HCT116 (cell line): ENCODE results near the gene FAAP100. TPM values are rescaled to one million over a fixed set of nuclear protein-coding genes. Genes with fewer than 3 reads are reported as not detected.

ENCODE experiments used
- ATAC-seq: fragments of 200-7000 bp; cut with Tn5 transposase; 2 replicates; pipeline ENCODE4 v1.9.1; 2020; ENCODE audit warnings: mild to moderate bottlenecking, moderate library complexity
- BruUV-seq: library from RNA; stranded (reverse); fragments of 400-500 nt; replicated peaks from 2 replicates; lab custom pipeline; 2021; lab: Mats Ljungman, UMichigan
- CTCF ChIA-PET: fragments of 300-600 bp; sonication (Branson Sonifier 250); formaldehyde crosslinking; loops from one replicate; lab custom pipeline; 2021; ENCODE audit warnings: antibody characterized with exemption; lab: Charles Lee
- POLR2A ChIA-PET: fragments of 300-600, 350-600 bp; sonication (Branson Sonifier 250); formaldehyde crosslinking; loops from one replicate; lab custom pipeline; 2021; ENCODE audit warnings: antibody characterized with exemption; lab: Charles Lee
- RAD21 ChIA-PET, 2 experiments: fragments of 300-600 bp; sonication (Branson Sonifier 250); formaldehyde crosslinking; loops; one replicate each; lab custom pipeline; 2023; ENCODE audit warnings: low total read pairs in 2 of 2; ENCODE audit not compliant: uncharacterized antibody in 2 of 2, unreplicated experiment in 2 of 2, low non-redundant PET in 1 of 2; lab: Charles Lee
- DNase-seq: peaks from one replicate; pipeline ENCODE4 v3.0.0-alpha.2; 2010; ENCODE audit warnings: low read depth, low spot score
- H2AFZ ChIP-seq: fragments of 200-600 bp; shearing (Covaris generic), sonication (generic); 2 replicates; pipeline ENCODE4 v1.6.1; 2017; ENCODE audit warnings: low read depth, mixed run types, mixed read lengths, antibody characterized with exemption, low read length; ENCODE audit not compliant: poor library complexity, severe bottlenecking
- H3K27ac ChIP-seq: 2 replicates; pipeline ENCODE4 v1.5.1; 2012; ENCODE audit warnings: low read depth, low read length
- H3K27me3 ChIP-seq: fragments of 200-600 bp; sonication (generic); 2 replicates; pipeline ENCODE4 v1.6.1; 2016; ENCODE audit warnings: mixed run types, low read length, mixed read lengths; ENCODE audit not compliant: insufficient read depth
- H3K36me3 ChIP-seq, 2 experiments: fragments of 200-500 bp in 1 of 2; fragments of 200-600 bp in 1 of 2; sonication (Bioruptor generic) in 1 of 2; sonication (generic) in 1 of 2; 2 replicates each; pipeline versions ENCODE4 v1.5.1 to v1.6.1; 2014 to 2016; ENCODE audit warnings: low read length in 2 of 2, inconsistent platforms in 1 of 2, mixed read lengths in 1 of 2, mixed run types in 1 of 2; ENCODE audit not compliant: insufficient read depth in 2 of 2, control insufficient read depth in 1 of 2
- H3K4me1 ChIP-seq, 2 experiments: fragments of 200-600 bp in 1 of 2; sonication (generic) in 1 of 2; 2 replicates each; pipeline versions ENCODE4 v1.5.1 to v1.6.1; 2012 to 2017; ENCODE audit warnings: low read length in 2 of 2, inconsistent platforms in 1 of 2, mild to moderate bottlenecking in 1 of 2, mixed read lengths in 1 of 2, mixed run types in 1 of 2, moderate library complexity in 1 of 2; ENCODE audit not compliant: insufficient read depth in 2 of 2, control insufficient read depth in 1 of 2
- H3K4me2 ChIP-seq: fragments of 200-600 bp; sonication (generic); 2 replicates; pipeline ENCODE4 v1.6.1; 2017; ENCODE audit warnings: mixed run types, low read length, mixed read lengths
- H3K4me3 ChIP-seq, 2 experiments: fragments of 200-600 bp in 1 of 2; sonication (generic) in 1 of 2; replicated peaks in 1 of 2; 2 replicates each; pipeline ENCODE4 v1.5.1; 2011 to 2016; ENCODE audit warnings: low read length in 2 of 2, control low read depth in 1 of 2, low read depth in 1 of 2, mild to moderate bottlenecking in 1 of 2, mixed read lengths in 1 of 2, mixed run types in 1 of 2
- H3K79me2 ChIP-seq: fragments of 200-600 bp; sonication (generic); 2 replicates; pipeline ENCODE4 v1.6.1; 2017; ENCODE audit warnings: mild to moderate bottlenecking, mixed run types, low read length, moderate library complexity, mixed read lengths; ENCODE audit not compliant: insufficient read depth
- H3K9ac ChIP-seq: fragments of 200-600 bp; sonication (generic); 2 replicates; pipeline ENCODE4 v1.6.1; 2016; ENCODE audit warnings: low read length, mixed read lengths
- H3K9me2 ChIP-seq: fragments of 200-600 bp; sonication (generic), shearing (Covaris generic); 2 replicates; pipeline ENCODE4 v1.6.1; 2017; ENCODE audit warnings: mixed run types, mild to moderate bottlenecking, moderate library complexity; ENCODE audit not compliant: insufficient read depth
- H3K9me3 ChIP-seq, 2 experiments: fragments of 200-500 bp in 1 of 2; fragments of 200-600 bp in 1 of 2; sonication (Bioruptor generic) in 1 of 2; sonication (generic) in 1 of 2; 2 replicates each; pipeline ENCODE4 v1.6.1; 2014 to 2017; ENCODE audit warnings: low read length in 2 of 2, mixed read lengths in 2 of 2, inconsistent platforms in 1 of 2, low read depth in 1 of 2, mild to moderate bottlenecking in 1 of 2, mixed run types in 1 of 2, moderate library complexity in 1 of 2; ENCODE audit not compliant: control insufficient read depth in 1 of 2, insufficient read depth in 1 of 2
- H4K20me1 ChIP-seq: fragments of 200-600 bp; sonication (generic), shearing (Covaris generic); 2 replicates; pipeline ENCODE4 v1.6.1; 2017; ENCODE audit warnings: mixed run types, mild to moderate bottlenecking, moderate library complexity; ENCODE audit not compliant: insufficient read depth
- CBX3 ChIP-seq: IDR thresholded peaks from 2 replicates; pipeline ENCODE4 v1.6.1; 2012; ENCODE audit warnings: low read depth
- CEBPB ChIP-seq: IDR thresholded peaks from 2 replicates; pipeline ENCODE4 v1.6.1; 2012; ENCODE audit warnings: low read depth
- EGR1 ChIP-seq: IDR thresholded peaks from 2 replicates; pipeline ENCODE4 v1.6.1; 2012; ENCODE audit warnings: low read depth
- ELF1 ChIP-seq: IDR thresholded peaks from 2 replicates; pipeline ENCODE4 v1.6.1; 2012; ENCODE audit warnings: low read depth, borderline replicate concordance
- EZH2 ChIP-seq: fragments of 200-600 bp; sonication (generic); IDR thresholded peaks from 2 replicates; pipeline ENCODE4 v1.6.1; 2017; ENCODE audit warnings: antibody characterized with exemption, mixed run types
- EZH2phosphoT487 ChIP-seq: fragments of 200-600 bp; IDR thresholded peaks from 2 replicates; pipeline ENCODE4 v1.6.1; 2018; ENCODE audit warnings: antibody characterized with exemption, borderline replicate concordance
- MAX ChIP-seq: IDR thresholded peaks from 2 replicates; pipeline ENCODE4 v1.6.1; 2012
- POLR2AphosphoS5 ChIP-seq: IDR thresholded peaks from 2 replicates; pipeline ENCODE4 v1.6.1; 2011; ENCODE audit warnings: mild to moderate bottlenecking, low read depth, low read length, moderate library complexity
- RAD21 ChIP-seq: IDR thresholded peaks from 2 replicates; pipeline ENCODE4 v1.6.1; 2012; ENCODE audit warnings: low read depth, mild to moderate bottlenecking
- SIN3A ChIP-seq: IDR thresholded peaks from 2 replicates; pipeline ENCODE4 v1.6.1; 2012; ENCODE audit warnings: low read depth
- SRF ChIP-seq: IDR thresholded peaks from 2 replicates; pipeline ENCODE4 v1.6.1; 2012; ENCODE audit warnings: low read depth
- TCF7L2 ChIP-seq: IDR thresholded peaks from 2 replicates; pipeline ENCODE4 v1.7.0; 2011; ENCODE audit warnings: borderline replicate concordance, inconsistent platforms; ENCODE audit not compliant: insufficient read depth, insufficient read length; ENCODE audit errors: extremely low read depth
- intact Hi-C: fragments of 100-400 bp; cut with micrococcal nuclease; formaldehyde crosslinking; loops from 2 replicates; pipeline ENCODE4 v1.10.0; 2022
- total RNA-seq: library from RNA; stranded (reverse); gene quantifications from one replicate; pipeline ENCODE4 v1.2.1, GENCODE V29; 2021; ENCODE audit not compliant: unreplicated experiment
- TF ChIP-seq, protein P1 (sequence below): IDR thresholded peaks from 2 replicates; pipeline ENCODE4 v1.6.1; 2012; ENCODE audit warnings: low read depth
- TF ChIP-seq, protein P2 (sequence below), 3 experiments: fragments of 200-600 bp in 1 of 3; sonication (generic) in 1 of 3; IDR thresholded peaks in 2 of 3; conservative IDR thresholded peaks in 1 of 3; 2 replicates each; pipeline ENCODE4 v1.5.1; 2012 to 2017; ENCODE audit warnings: low read depth in 2 of 3, low read length in 2 of 3, antibody characterized with exemption in 1 of 3, borderline replicate concordance in 1 of 3, control low read depth in 1 of 3, mild to moderate bottlenecking in 1 of 3, mixed read lengths in 1 of 3, mixed run types in 1 of 3, moderate library complexity in 1 of 3; ENCODE audit not compliant: insufficient read depth in 1 of 3

Gene FAAP100
- total RNA-seq, 1 experiment from 2014 or later = 53.4 TPM

DNA sequence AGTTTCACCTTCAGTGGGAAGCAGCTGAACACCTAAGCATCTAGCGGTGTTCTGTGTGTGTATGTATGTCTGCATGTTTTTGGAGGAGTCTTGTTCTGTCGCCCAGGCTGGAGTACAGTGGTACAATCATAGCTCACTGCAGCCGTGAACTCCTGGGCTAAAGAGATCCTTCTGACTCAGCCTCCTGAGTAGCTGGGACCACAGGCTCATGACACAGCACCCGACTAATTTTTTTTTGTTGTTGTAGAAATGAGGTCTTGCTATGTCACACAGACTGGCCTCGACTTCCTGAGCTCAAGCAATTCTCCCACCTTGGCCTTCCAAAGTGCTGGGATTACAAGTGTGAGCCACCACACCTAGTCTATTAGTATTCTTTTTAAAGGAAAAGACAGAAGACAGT lies 30.2 kb upstream of the FAAP100 start:
- Histone ChIP-seq H4K20me1 (no peaks in the 10 kb centered on the region), H3K27ac (no peak overlapping the region), H3K4me3 (no peak overlapping the region), H3K9me3 (no peaks in the 10 kb centered on the region), H3K79me2 (peaks cover 59% of the 10 kb centered on the region; the same call in 1 of the 2 replicates), H3K9ac (no peak overlapping the region), H3K4me2 (no peak overlapping the region), H3K27me3 (no peaks in the 10 kb centered on the region), H3K4me1 (peaks cover 10 to 29% of the 10 kb centered on the region in 2 experiments), H2AFZ (no peak overlapping the region), H3K9me2 (no peaks in the 10 kb centered on the region), H3K36me3 (peaks cover 52 to 70% of the 10 kb centered on the region in 2 experiments)
- intact Hi-C loops = no loop called here
- TF ChIP-seq SRF (no peak), TCF7L2 (no peak), EGR1 (no peak), CEBPB (no peak), POLR2AphosphoS5 (no peak), CBX3 (no peak), RAD21 (no peak), EZH2phosphoT487 (no peak), SIN3A (no peak), ELF1 (no peak), EZH2 (no peak), MAX (no peak)
- TF ChIP-seq, protein P1, sequence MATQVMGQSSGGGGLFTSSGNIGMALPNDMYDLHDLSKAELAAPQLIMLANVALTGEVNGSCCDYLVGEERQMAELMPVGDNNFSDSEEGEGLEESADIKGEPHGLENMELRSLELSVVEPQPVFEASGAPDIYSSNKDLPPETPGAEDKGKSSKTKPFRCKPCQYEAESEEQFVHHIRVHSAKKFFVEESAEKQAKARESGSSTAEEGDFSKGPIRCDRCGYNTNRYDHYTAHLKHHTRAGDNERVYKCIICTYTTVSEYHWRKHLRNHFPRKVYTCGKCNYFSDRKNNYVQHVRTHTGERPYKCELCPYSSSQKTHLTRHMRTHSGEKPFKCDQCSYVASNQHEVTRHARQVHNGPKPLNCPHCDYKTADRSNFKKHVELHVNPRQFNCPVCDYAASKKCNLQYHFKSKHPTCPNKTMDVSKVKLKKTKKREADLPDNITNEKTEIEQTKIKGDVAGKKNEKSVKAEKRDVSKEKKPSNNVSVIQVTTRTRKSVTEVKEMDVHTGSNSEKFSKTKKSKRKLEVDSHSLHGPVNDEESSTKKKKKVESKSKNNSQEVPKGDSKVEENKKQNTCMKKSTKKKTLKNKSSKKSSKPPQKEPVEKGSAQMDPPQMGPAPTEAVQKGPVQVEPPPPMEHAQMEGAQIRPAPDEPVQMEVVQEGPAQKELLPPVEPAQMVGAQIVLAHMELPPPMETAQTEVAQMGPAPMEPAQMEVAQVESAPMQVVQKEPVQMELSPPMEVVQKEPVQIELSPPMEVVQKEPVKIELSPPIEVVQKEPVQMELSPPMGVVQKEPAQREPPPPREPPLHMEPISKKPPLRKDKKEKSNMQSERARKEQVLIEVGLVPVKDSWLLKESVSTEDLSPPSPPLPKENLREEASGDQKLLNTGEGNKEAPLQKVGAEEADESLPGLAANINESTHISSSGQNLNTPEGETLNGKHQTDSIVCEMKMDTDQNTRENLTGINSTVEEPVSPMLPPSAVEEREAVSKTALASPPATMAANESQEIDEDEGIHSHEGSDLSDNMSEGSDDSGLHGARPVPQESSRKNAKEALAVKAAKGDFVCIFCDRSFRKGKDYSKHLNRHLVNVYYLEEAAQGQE = no peak
- TF ChIP-seq, protein P2, sequence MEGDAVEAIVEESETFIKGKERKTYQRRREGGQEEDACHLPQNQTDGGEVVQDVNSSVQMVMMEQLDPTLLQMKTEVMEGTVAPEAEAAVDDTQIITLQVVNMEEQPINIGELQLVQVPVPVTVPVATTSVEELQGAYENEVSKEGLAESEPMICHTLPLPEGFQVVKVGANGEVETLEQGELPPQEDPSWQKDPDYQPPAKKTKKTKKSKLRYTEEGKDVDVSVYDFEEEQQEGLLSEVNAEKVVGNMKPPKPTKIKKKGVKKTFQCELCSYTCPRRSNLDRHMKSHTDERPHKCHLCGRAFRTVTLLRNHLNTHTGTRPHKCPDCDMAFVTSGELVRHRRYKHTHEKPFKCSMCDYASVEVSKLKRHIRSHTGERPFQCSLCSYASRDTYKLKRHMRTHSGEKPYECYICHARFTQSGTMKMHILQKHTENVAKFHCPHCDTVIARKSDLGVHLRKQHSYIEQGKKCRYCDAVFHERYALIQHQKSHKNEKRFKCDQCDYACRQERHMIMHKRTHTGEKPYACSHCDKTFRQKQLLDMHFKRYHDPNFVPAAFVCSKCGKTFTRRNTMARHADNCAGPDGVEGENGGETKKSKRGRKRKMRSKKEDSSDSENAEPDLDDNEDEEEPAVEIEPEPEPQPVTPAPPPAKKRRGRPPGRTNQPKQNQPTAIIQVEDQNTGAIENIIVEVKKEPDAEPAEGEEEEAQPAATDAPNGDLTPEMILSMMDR (IDR thresholded peaks at IDR 0.05 in 2 of 3, conservative IDR thresholded peaks at IDR 0.05 in 1 of 3; ENCODE audit: borderline replicate concordance in 1 of 3, insufficient read depth in 1 of 3, low read depth in 2 of 3, low read length in 2 of 3) = no peak
- no peak for ATAC-seq
- no peak for DNase-seq
- POLR2A ChIA-PET = no interaction called here
- RAD21 ChIA-PET = no interaction called here
- CTCF ChIA-PET = no interaction called here
- BruUV-seq = no TSS peak
